Heart left ventricle (tissue), 16 donors: ENCODE results near the gene HGF. TPM values are rescaled to one million over a fixed set of nuclear protein-coding genes. Genes with fewer than 3 reads are reported as not detected.

ENCODE experiments used
- ATAC-seq, 4 donors: fragments of 200-7000 bp; cut with Tn5 transposase; one replicate each; pipeline ENCODE4 v1.9.1; 2020 to 2022; ENCODE audit warnings: moderate library complexity in 4 of 4, mild to moderate bottlenecking in 3 of 4, moderate number of reproducible peaks in 1 of 4
- DNase-seq, 5 donors: peaks; one replicate each; pipeline ENCODE4 v3.0.0-alpha.2; 2020
- H3K27ac ChIP-seq, 12 donors: fragments of 200-600 bp; sonication (generic) in 4 of 12; one replicate each; pipeline versions ENCODE4 v1.5.0 to v1.8.0; 2016 to 2022; ENCODE audit warnings: mild to moderate bottlenecking in 2 of 12
- H3K27me3 ChIP-seq, 9 donors: fragments of 200-600 bp; sonication (generic) in 2 of 9; one replicate each; pipeline versions ENCODE4 v1.5.1 to v1.8.0; 2016 to 2022; ENCODE audit warnings: mild to moderate bottlenecking in 3 of 9
- H3K36me3 ChIP-seq, 9 donors: fragments of 200-600 bp; sonication (generic) in 2 of 9; one replicate each; pipeline versions ENCODE4 v1.5.0 to v1.8.0; 2018 to 2022; ENCODE audit warnings: mild to moderate bottlenecking in 2 of 9
- H3K4me1 ChIP-seq, 12 donors: fragments of 200-600 bp; sonication (generic) in 4 of 12; one replicate each; pipeline versions ENCODE4 v1.5.0 to v1.8.0; 2016 to 2022; ENCODE audit warnings: mild to moderate bottlenecking in 3 of 12
- H3K4me3 ChIP-seq, 12 donors: fragments of 200-600 bp; sonication (generic) in 4 of 12; one replicate each; pipeline versions ENCODE4 v1.5.0 to v1.8.0; 2017 to 2022; ENCODE audit warnings: mild to moderate bottlenecking in 9 of 12, moderate library complexity in 4 of 12
- H3K9me3 ChIP-seq, 12 donors: fragments of 200-600 bp; sonication (generic) in 4 of 12; one replicate each; pipeline versions ENCODE4 v1.5.0 to v1.8.0; 2016 to 2022; ENCODE audit warnings: mild to moderate bottlenecking in 1 of 12
- POLR2A ChIP-seq, 2 donors: fragments of 450-650 bp; IDR thresholded peaks; one replicate each; pipeline ENCODE4 v1.6.1; 2017; ENCODE audit warnings: antibody characterized with exemption in 2 of 2, mild to moderate bottlenecking in 2 of 2, moderate library complexity in 2 of 2
- WGBS, 4 donors: extraction: QIAGEN DNeasy Blood & Tissue Kit in 2 of 4; methylation state at CpG; one replicate each; pipeline versions ENCODE4 v1.1.5 to v1.1.7; 2013 to 2018; 5-methylcytosine and 5-hydroxymethylcytosine counted together
- intact Hi-C, 10 donors: fragments of 100-400 bp; cut with DNase I; formaldehyde crosslinking; loops; one replicate each; pipeline versions ENCODE4 v1.11.1 to v1.14.2; 2022
- polyA plus RNA-seq, 2 donors: library from polyadenylated mRNA; stranded (reverse); fragments of 200-250 nt; gene quantifications; one replicate each; pipeline ENCODE4 v1.2.3, GENCODE V29; 2013
- total RNA-seq, 9 donors: library from RNA; depleted of rRNA in 2 of 9; stranded (reverse); fragments of >200 nt in 2 of 9; fragmentation: NEBNext Ultra II Directional in 3 of 9; extraction: Animal tissue kit (Norgen Biotek cat#: 25700) in 3 of 9; gene quantifications; one replicate each; pipeline versions ENCODE4 v1.1.0 to v1.2.4, GENCODE V29; 2016 to 2023
- TF ChIP-seq, protein P1 (sequence below), 12 donors: fragments of 200-600 bp; sonication (generic) in 4 of 12; IDR thresholded peaks; one replicate each; pipeline versions ENCODE4 v1.5.0 to v1.8.0; 2018 to 2022; ENCODE audit warnings: antibody characterized with exemption in 12 of 12, mild to moderate bottlenecking in 5 of 12
- donor health status: ischemic (EF 13 %, LVEDD 7.1; RV severe dilation, severe dysfunction).
- donor health status: healthy with polysubstance abuse.
- donor health status: DM: no; HTN: yes; CAD: no.
- donor health status: DM: no; HTN: no; CAD: no.
- donor health status: ischemic (EF 25% LVEDD 6.9; RV normal size, moderate dysfunction).
- donor health status: ischemic (EF 25% LVEDD 5.7; RV mildly dilated, moderate dysfunction).
- donor health status: healthy.
- donor health status: DM: yes; HTN: yes; CAD: no.
- donor health status: ischemic (EF 35%, LVEDD 5.7; RV mildly dilated, moderate dysfunction).
- donor health status: nonischemic (EF 11% LVEDD 7.7; RV severe dilation, severe dysfunction).
- donor health status: DM: yes; HTN: yes; CAD: no.
- donor health status: PGD.
- donor health status: ischemic (EF 29% LVEDD 5.4; RV normal size, mild dysfunction).
- donor health status: nonischemic (EF 23%, LVEDD 6.1; RV moderate dilation, normal function).

HGF gene
- total and polyA plus RNA-seq, 11 donors, result 0.42 to 16.1 (median 3.3) TPM

- TF ChIP-seq POLR2A (IDR thresholded peaks at IDR 0.05), result no peak
- TF ChIP-seq, protein P1, sequence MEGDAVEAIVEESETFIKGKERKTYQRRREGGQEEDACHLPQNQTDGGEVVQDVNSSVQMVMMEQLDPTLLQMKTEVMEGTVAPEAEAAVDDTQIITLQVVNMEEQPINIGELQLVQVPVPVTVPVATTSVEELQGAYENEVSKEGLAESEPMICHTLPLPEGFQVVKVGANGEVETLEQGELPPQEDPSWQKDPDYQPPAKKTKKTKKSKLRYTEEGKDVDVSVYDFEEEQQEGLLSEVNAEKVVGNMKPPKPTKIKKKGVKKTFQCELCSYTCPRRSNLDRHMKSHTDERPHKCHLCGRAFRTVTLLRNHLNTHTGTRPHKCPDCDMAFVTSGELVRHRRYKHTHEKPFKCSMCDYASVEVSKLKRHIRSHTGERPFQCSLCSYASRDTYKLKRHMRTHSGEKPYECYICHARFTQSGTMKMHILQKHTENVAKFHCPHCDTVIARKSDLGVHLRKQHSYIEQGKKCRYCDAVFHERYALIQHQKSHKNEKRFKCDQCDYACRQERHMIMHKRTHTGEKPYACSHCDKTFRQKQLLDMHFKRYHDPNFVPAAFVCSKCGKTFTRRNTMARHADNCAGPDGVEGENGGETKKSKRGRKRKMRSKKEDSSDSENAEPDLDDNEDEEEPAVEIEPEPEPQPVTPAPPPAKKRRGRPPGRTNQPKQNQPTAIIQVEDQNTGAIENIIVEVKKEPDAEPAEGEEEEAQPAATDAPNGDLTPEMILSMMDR (IDR thresholded peaks at IDR 0.05), result no peak
- ATAC-seq (no peak), DNase-seq (no peak)
- H3K27ac ChIP-seq, result no peak overlapping the region
- 85 to 89% (median 88%) methylated on average over 12 of the region's 12 CpGs for WGBS, 4 donors
- H3K4me1 ChIP-seq, result peaks cover 0 to 19% (median 0%) of the 10 kb centered on the region in 12 donors
- no peaks in the 10 kb centered on the region for H3K27me3 ChIP-seq
- no peak overlapping the region for H3K4me3 ChIP-seq
- intact Hi-C loops, result no loop called here
- H3K9me3 ChIP-seq, result peaks cover 0 to 8% (median 0%) of the 10 kb centered on the region in 12 donors
- no peaks in the 10 kb centered on the region for H3K36me3 ChIP-seq
Observed at GRCh38 chr7:81791568-81792518, 22.0 kb upstream of the HGF start.

DNA sequence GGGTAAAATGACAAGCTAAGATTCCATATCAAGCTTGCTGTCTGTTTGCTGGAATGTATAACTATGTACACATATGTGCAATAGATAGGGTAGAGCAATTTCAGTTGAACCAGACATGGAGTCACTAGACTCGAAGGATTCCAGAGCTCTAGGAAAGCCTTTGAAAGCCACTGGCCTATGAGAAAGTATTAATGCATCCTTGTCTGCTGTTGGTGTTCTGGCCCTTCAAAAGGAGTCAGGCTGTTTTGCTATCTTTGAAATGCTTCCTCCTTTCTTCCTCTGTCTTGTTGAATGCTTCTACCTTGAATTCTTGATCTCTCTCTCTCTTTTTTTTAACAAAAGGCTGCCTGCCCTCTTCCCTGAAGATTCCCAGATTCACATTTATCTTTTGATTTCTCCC lies 20.8 kb upstream of the HGF start:
- Histone ChIP-seq H3K4me1 (peaks cover 0 to 19% (median 0%) of the 10 kb centered on the region in 12 donors), H3K36me3 (no peaks in the 10 kb centered on the region), H3K4me3 (no peak overlapping the region), H3K27ac (no peak overlapping the region), H3K9me3 (peaks cover 0 to 8% (median 0%) of the 10 kb centered on the region in 12 donors), H3K27me3 (no peaks in the 10 kb centered on the region)
- TF ChIP-seq POLR2A (IDR thresholded peaks at IDR 0.05), result no peak
- TF ChIP-seq, protein P1 (IDR thresholded peaks at IDR 0.05), result no peak
- DNase-seq (no peak), ATAC-seq (no peak)
- intact Hi-C loops, result no loop called here
- 49 to 68% (median 59%) methylated on average over 1 of the region's 1 CpG for WGBS, 4 donors

- Histone ChIP-seq H3K4me1 (peaks cover 0 to 19% (median 0%) of the 10 kb centered on the region in 12 donors), H3K36me3 (no peaks in the 10 kb centered on the region), H3K27ac (no peak overlapping the region), H3K9me3 (peaks cover 0 to 8% (median 0%) of the 10 kb centered on the region in 12 donors), H3K4me3 (no peak overlapping the region), H3K27me3 (no peaks in the 10 kb centered on the region)
- ATAC-seq (no peak), DNase-seq (no peak)
- intact Hi-C loops, result no loop called here
- TF ChIP-seq POLR2A (IDR thresholded peaks at IDR 0.05), result no peak
- TF ChIP-seq, protein P1 (IDR thresholded peaks at IDR 0.05), result no peak
- WGBS, 4 donors, result 36 to 49% (median 42%) methylated on average over 2 of the region's 2 CpGs
Observed at GRCh38 chr7:81790120-81790500, 20.3 kb upstream of the HGF start.

DNA sequence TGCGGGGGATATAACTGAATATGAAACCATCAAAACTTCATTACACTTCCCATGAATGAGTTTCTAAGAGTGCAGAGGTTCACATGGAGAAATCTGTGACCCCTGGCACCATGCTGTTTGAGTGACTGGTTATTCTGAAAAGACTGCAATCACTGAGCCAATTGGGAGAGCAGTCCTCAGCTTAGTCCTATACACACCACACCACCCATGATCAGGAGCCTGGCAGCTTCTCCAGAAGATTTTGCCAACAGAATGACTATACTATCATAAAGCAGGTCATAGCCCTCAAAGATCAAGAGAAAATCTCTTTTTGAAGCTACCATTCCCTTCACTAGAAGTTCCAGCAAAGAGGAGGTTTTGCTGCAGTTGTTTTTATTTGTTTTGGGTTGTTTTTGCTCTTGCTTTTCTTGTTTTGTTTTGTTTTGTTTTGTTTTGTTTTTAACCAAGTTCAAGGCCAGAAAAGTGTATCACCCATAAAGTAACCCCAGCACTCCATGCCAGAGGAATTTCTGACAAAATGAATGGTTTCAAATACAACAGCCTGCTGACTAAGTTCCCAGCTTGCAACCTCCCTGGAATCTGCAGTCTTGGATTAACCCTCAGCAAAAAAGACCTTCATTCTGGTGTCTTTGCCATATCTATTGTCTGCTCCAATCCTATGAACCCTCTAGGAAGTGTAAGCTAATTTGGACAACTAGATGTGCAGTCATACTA lies 19.7 kb upstream of the HGF start:
- Histone ChIP-seq H3K27me3 (no peaks in the 10 kb centered on the region), H3K27ac (no peak overlapping the region), H3K4me3 (no peak overlapping the region), H3K9me3 (peaks cover 0 to 8% (median 0%) of the 10 kb centered on the region in 12 donors), H3K4me1 (peaks cover 0 to 19% (median 0%) of the 10 kb centered on the region in 12 donors), H3K36me3 (no peaks in the 10 kb centered on the region)
- intact Hi-C loops, result no loop called here
- 92 to 99% (median 95%) methylated on average over 1 of the region's 1 CpG for WGBS, 4 donors
- DNase-seq (no peak), ATAC-seq (no peak)
- TF ChIP-seq, protein P1 (IDR thresholded peaks at IDR 0.05), result no peak
- TF ChIP-seq POLR2A (IDR thresholded peaks at IDR 0.05), result no peak
